Measurements from ENCODE around the gene TOX3.

The TOX3 gene

GRCh38 chr16:52455549-52456277 is 91.2 kb downstream of the TOX3 start:
- in situ Hi-C loops (cut with MboI; ENCODE audit: low sequenced_read_pairs) = no loop called here

- in situ Hi-C loops (cut with MboI; ENCODE audit: low sequenced_read_pairs) = no loop called here
Measured at GRCh38 chr16:52453644-52454043, 93.3 kb downstream of the TOX3 start.

GRCh38 chr16:52451971-52452421 is 94.9 kb downstream of the TOX3 start:
- in situ Hi-C loops (cut with MboI; ENCODE audit: low sequenced_read_pairs) = no loop called here

GRCh38 chr16:52450916-52451315 is 96.0 kb downstream of the TOX3 start:
- in situ Hi-C loops (cut with MboI; ENCODE audit: low sequenced_read_pairs) = no loop called here

- in situ Hi-C loops (cut with MboI; ENCODE audit: low sequenced_read_pairs) = no loop called here
Measured at GRCh38 chr16:52450241-52450640, 96.7 kb downstream of the TOX3 start.

- in situ Hi-C loops (cut with MboI; ENCODE audit: low sequenced_read_pairs) = no loop called here
Measured at GRCh38 chr16:52446080-52446479, 100.9 kb downstream of the TOX3 start.

- in situ Hi-C loops (cut with MboI; ENCODE audit: low sequenced_read_pairs) = no loop called here
Measured at GRCh38 chr16:52441886-52442285, 105.1 kb downstream of the TOX3 start.

GRCh38 chr16:52440248-52440647 is 106.7 kb downstream of the TOX3 start:
- in situ Hi-C loops (cut with MboI; ENCODE audit: low sequenced_read_pairs) = no loop called here

GRCh38 chr16:52439750-52440149 is 107.2 kb downstream of the TOX3 start:
- in situ Hi-C loops (cut with MboI; ENCODE audit: low sequenced_read_pairs) = no loop called here

- in situ Hi-C loops (cut with MboI; ENCODE audit: low sequenced_read_pairs) = no loop called here
Measured at GRCh38 chr16:52439171-52439701, 107.7 kb downstream of the TOX3 start.

- in situ Hi-C loops (cut with MboI; ENCODE audit: low sequenced_read_pairs) = no loop called here
Measured at GRCh38 chr16:52437277-52437670, 109.7 kb downstream of the TOX3 start.

- in situ Hi-C loops (cut with MboI; ENCODE audit: low sequenced_read_pairs) = no loop called here
Measured at GRCh38 chr16:52436339-52437276, 110.3 kb downstream of the TOX3 start.

GRCh38 chr16:52434224-52434623 is 112.7 kb downstream of the TOX3 start:
- in situ Hi-C loops (cut with MboI; ENCODE audit: low sequenced_read_pairs) = no loop called here

GRCh38 chr16:52433643-52434042 is 113.3 kb downstream of the TOX3 start:
- in situ Hi-C loops (cut with MboI; ENCODE audit: low sequenced_read_pairs) = no loop called here

- in situ Hi-C loops (cut with MboI; ENCODE audit: low sequenced_read_pairs) = no loop called here
Measured at GRCh38 chr16:52424591-52424990, 122.4 kb downstream of the TOX3 start.

GRCh38 chr16:52422307-52422706 is 124.6 kb downstream of the TOX3 start:
- in situ Hi-C loops (cut with MboI; ENCODE audit: low sequenced_read_pairs) = no loop called here

GRCh38 chr16:52418201-52418600 is 128.7 kb downstream of the TOX3 start:
- in situ Hi-C loops (cut with MboI; ENCODE audit: low sequenced_read_pairs) = no loop called here

GRCh38 chr16:52416888-52417287 is 130.1 kb downstream of the TOX3 start:
- in situ Hi-C loops (cut with MboI; ENCODE audit: low sequenced_read_pairs) = no loop called here

- in situ Hi-C loops (cut with MboI; ENCODE audit: low sequenced_read_pairs) = no loop called here
Measured at GRCh38 chr16:52411011-52411410, 135.9 kb downstream of the TOX3 start.

GRCh38 chr16:52408191-52408845 is 138.6 kb downstream of the TOX3 start:
- in situ Hi-C loops (cut with MboI; ENCODE audit: low sequenced_read_pairs) = no loop called here

GRCh38 chr16:52407778-52408177 is 139.2 kb downstream of the TOX3 start:
- in situ Hi-C loops (cut with MboI; ENCODE audit: low sequenced_read_pairs) = no loop called here
